Gastrocnemius medialis (tissue), 4 donors: ENCODE results near the gene PLPP1.

Experiments used
- CTCF ChIP-seq, 5 experiments: fragments of 450-650 bp in 3 of 5; fragments of 200-600 bp in 2 of 5; sonication (generic) in 2 of 5; IDR thresholded peaks in 4 of 5; conservative IDR thresholded peaks in 1 of 5; 1 replicate in 4 of 5; 2 replicates in 1 of 5; pipeline ENCODE4 v1.5.1; 2016 to 2019; ENCODE audit warnings: antibody characterized with exemption in 5 of 5, mild to moderate bottlenecking in 3 of 5, moderate library complexity in 3 of 5
- POLR2A ChIP-seq, 2 donors: fragments of 450-650 bp; IDR thresholded peaks; one replicate each; pipeline ENCODE4 v1.6.1; 2017; ENCODE audit warnings: antibody characterized with exemption in 2 of 2, mild to moderate bottlenecking in 2 of 2, moderate library complexity in 2 of 2

DNA sequence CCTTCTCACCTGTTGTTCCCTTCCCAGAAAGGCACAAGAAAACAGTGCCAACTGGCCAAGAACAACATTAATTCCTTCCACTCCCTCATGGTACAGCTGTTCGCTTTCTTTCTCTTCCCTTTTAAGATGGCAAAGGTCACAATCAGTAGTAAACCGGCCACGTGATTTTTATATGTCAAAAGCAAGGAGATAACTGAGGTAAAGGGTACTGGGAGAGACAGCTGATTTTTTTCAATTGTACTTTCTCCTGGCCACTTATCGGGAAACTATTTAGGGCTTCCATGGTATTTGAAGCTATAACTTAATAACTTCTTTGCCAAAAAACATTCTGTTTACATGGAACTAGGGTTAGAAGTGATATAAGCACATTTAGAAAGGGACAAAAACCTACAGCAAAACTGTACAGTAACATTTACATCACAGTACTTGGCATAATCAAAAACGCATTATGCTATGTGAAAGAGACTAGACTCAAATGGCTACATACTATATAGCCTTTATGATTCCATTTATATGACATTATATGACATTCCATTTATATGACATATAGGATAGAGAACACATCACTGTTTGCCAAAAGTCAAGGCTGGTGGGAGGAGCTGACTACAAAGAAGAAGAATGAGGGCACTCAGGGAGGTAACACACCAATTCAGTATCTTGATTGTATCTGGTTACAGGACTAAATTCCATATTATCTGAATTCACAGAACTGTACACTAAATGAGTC is 24.8 kb downstream of the PLPP1 start:
- TF ChIP-seq POLR2A (IDR thresholded peaks at IDR 0.05) (no peak), CTCF (IDR thresholded peaks at IDR 0.05 in 4 of 5, conservative IDR thresholded peaks at IDR 0.05 in 1 of 5) (no peak)
